H9 (cell line): ENCODE measurements around the gene ALX4. TPM values are rescaled to one million over a fixed set of nuclear protein-coding genes. Genes with fewer than 3 reads are reported as not detected.

ENCODE experiments used
- DNase-seq: peaks from one replicate; pipeline ENCODE4 v3.0.0-alpha.2; 2017
- H2AFZ ChIP-seq: one replicate; pipeline ENCODE4 v1.6.1; 2013; ENCODE audit warnings: mild to moderate bottlenecking, low read length, control low read depth, moderate library complexity
- H2AK5ac ChIP-seq: 2 replicates; pipeline ENCODE4 v1.6.1; 2013; ENCODE audit warnings: low read length, control low read depth, mixed read lengths; ENCODE audit not compliant: insufficient read length
- H2BK120ac ChIP-seq: one replicate; pipeline ENCODE4 v1.6.1; 2013; ENCODE audit warnings: low read depth, mild to moderate bottlenecking, low read length, control low read depth, inconsistent platforms; ENCODE audit not compliant: poor library complexity, severe bottlenecking
- H2BK12ac ChIP-seq: 2 replicates; pipeline ENCODE4 v1.6.1; 2013; ENCODE audit warnings: low read length, control low read depth, mixed read lengths, low read depth; ENCODE audit not compliant: insufficient read length
- H2BK15ac ChIP-seq: 2 replicates; pipeline ENCODE4 v1.6.1; 2013; ENCODE audit warnings: low read depth, low read length, control low read depth
- H2BK20ac ChIP-seq: one replicate; pipeline ENCODE4 v1.6.1; 2013; ENCODE audit warnings: low read depth, mild to moderate bottlenecking, low read length, control low read depth, inconsistent platforms; ENCODE audit not compliant: poor library complexity, severe bottlenecking
- H2BK5ac ChIP-seq: 2 replicates; pipeline ENCODE4 v1.6.1; 2013; ENCODE audit warnings: low read length, control low read depth, mixed read lengths; ENCODE audit not compliant: insufficient read length
- H3K14ac ChIP-seq: 2 replicates; pipeline ENCODE4 v1.6.1; 2013; ENCODE audit warnings: low read length, control low read depth; ENCODE audit not compliant: insufficient read depth
- H3K18ac ChIP-seq: 2 replicates; pipeline ENCODE4 v1.6.1; 2013; ENCODE audit warnings: low read depth, mild to moderate bottlenecking, mixed read lengths, low read length, control low read depth; ENCODE audit not compliant: insufficient read length
- H3K23ac ChIP-seq: 2 replicates; pipeline ENCODE4 v1.6.1; 2013; ENCODE audit warnings: low read length, control low read depth, mixed read lengths, low read depth; ENCODE audit not compliant: insufficient read length
- H3K23me2 ChIP-seq: 2 replicates; pipeline ENCODE4 v1.6.1; 2013; ENCODE audit warnings: low read depth, mild to moderate bottlenecking, mixed read lengths, low read length, control low read depth; ENCODE audit not compliant: insufficient read length, poor library complexity, severe bottlenecking
- H3K27ac ChIP-seq: 2 replicates; pipeline ENCODE4 v1.5.1; 2013; ENCODE audit warnings: low read length, control low read depth, mixed read lengths, low read depth; ENCODE audit not compliant: insufficient read length
- H3K27me3 ChIP-seq: 2 replicates; pipeline ENCODE4 v1.6.1; 2013; ENCODE audit warnings: low read length, control low read depth, inconsistent platforms; ENCODE audit not compliant: insufficient read depth
- H3K4ac ChIP-seq: 2 replicates; pipeline ENCODE4 v1.6.1; 2013; ENCODE audit warnings: low read depth, mild to moderate bottlenecking, control low read depth, inconsistent platforms, low read length, moderate library complexity
- H3K4me1 ChIP-seq: 2 replicates; pipeline ENCODE4 v1.6.1; 2013; ENCODE audit warnings: low read length, control low read depth, inconsistent platforms; ENCODE audit not compliant: insufficient read depth
- H3K4me2 ChIP-seq: 2 replicates; pipeline ENCODE4 v1.6.1; 2013; ENCODE audit warnings: low read length, control low read depth, mixed read lengths; ENCODE audit not compliant: insufficient read length, insufficient read depth
- H3K56ac ChIP-seq: 2 replicates; pipeline ENCODE4 v1.6.1; 2013; ENCODE audit warnings: low read depth, mild to moderate bottlenecking, mixed read lengths, low read length, control low read depth; ENCODE audit not compliant: insufficient read length
- H3K79me1 ChIP-seq: 2 replicates; pipeline ENCODE4 v1.6.1; 2013; ENCODE audit warnings: low read depth, mild to moderate bottlenecking, moderate library complexity, low read length, control low read depth, inconsistent platforms; ENCODE audit not compliant: insufficient read depth, poor library complexity, severe bottlenecking
- H3K79me2 ChIP-seq: 2 replicates; pipeline ENCODE4 v1.6.1; 2013; ENCODE audit warnings: low read length, control low read depth, inconsistent platforms; ENCODE audit not compliant: insufficient read depth
- H3K9ac ChIP-seq: 2 replicates; pipeline ENCODE4 v1.6.1; 2013; ENCODE audit warnings: low read length, control low read depth, mixed read lengths; ENCODE audit not compliant: insufficient read length; ENCODE audit errors: extremely low read depth
- H3K9me3 ChIP-seq: one replicate; pipeline ENCODE4 v1.6.1; 2013; ENCODE audit warnings: low read depth, low read length, inconsistent platforms; ENCODE audit not compliant: control insufficient read depth
- H3T11ph ChIP-seq: one replicate; pipeline ENCODE4 v1.6.1; 2013; ENCODE audit warnings: mild to moderate bottlenecking, low read length, control low read depth, inconsistent platforms
- H4K20me1 ChIP-seq: one replicate; pipeline ENCODE4 v1.6.1; 2013; ENCODE audit not compliant: control insufficient read depth, insufficient read length, insufficient read depth
- H4K5ac ChIP-seq: 2 replicates; pipeline ENCODE4 v1.6.1; 2013; ENCODE audit warnings: low read depth, mild to moderate bottlenecking, mixed read lengths, low read length, control low read depth; ENCODE audit not compliant: insufficient read length
- H4K8ac ChIP-seq: replicated peaks from 2 replicates; pipeline ENCODE4 v1.6.1; 2013; ENCODE audit warnings: low read length, control low read depth, mixed read lengths, low read depth; ENCODE audit not compliant: insufficient read length
- H4K91ac ChIP-seq: 2 replicates; pipeline ENCODE4 v1.6.1; 2013; ENCODE audit warnings: low read depth, mild to moderate bottlenecking, moderate library complexity, mixed read lengths, low read length, control low read depth; ENCODE audit not compliant: insufficient read length
- H3K27ac Mint-ChIP-seq, 3 experiments: 2 replicates in 2 of 3; 3 replicates in 1 of 3; pipeline ENCODE4 v1.8.0; 2020 to 2021; ENCODE audit warnings: mixed read lengths in 3 of 3, mild to moderate bottlenecking in 1 of 3, moderate library complexity in 1 of 3
- H3K27me3 Mint-ChIP-seq: 2 replicates; pipeline ENCODE4 v1.8.0; 2021; ENCODE audit warnings: low read depth, mild to moderate bottlenecking, moderate library complexity, mixed read lengths
- H3K36me3 Mint-ChIP-seq, 3 experiments: 2 replicates in 2 of 3; 3 replicates in 1 of 3; pipeline ENCODE4 v1.8.0; 2020 to 2021; ENCODE audit warnings: low read depth in 3 of 3, mixed read lengths in 3 of 3; ENCODE audit not compliant: insufficient read depth in 1 of 3
- H3K4me1 Mint-ChIP-seq, 2 experiments: 2 replicates each; pipeline ENCODE4 v1.8.0; 2020; ENCODE audit warnings: mixed read lengths in 2 of 2
- H3K4me3 Mint-ChIP-seq, 2 experiments: 2 replicates in 1 of 2; 3 replicates in 1 of 2; pipeline ENCODE4 v1.8.0; 2020 to 2021; ENCODE audit warnings: mild to moderate bottlenecking in 2 of 2, mixed read lengths in 2 of 2, moderate library complexity in 1 of 2
- H3K9me3 Mint-ChIP-seq, 2 experiments: 2 replicates in 1 of 2; 3 replicates in 1 of 2; pipeline ENCODE4 v1.8.0; 2020; ENCODE audit warnings: mild to moderate bottlenecking in 2 of 2, mixed read lengths in 2 of 2, moderate library complexity in 1 of 2
- CTCF ChIP-seq: fragments of 200-600 bp; sonication (generic); conservative IDR thresholded peaks from 3 replicates; pipeline ENCODE4 v1.8.0; 2021; ENCODE audit warnings: antibody characterized with exemption, mild to moderate bottlenecking
- WGBS: extraction: QIAGEN DNeasy Blood & Tissue Kit; methylation state at CpG from one replicate; pipeline ENCODE4 v1.1.7; 2013; ENCODE audit warnings: missing lambda C conversion rate, low lambda C conversion rate, mixed read lengths; ENCODE audit not compliant: insufficient read length; ENCODE audit errors: extremely low coverage; 5-methylcytosine and 5-hydroxymethylcytosine counted together
- total RNA-seq: library from RNA; stranded (reverse); gene quantifications from 2 replicates; pipeline ENCODE4 v1.2.1, GENCODE V29; 2021

The ALX4 gene
- total RNA-seq, 1 experiment from 2014 or later, result not detected

GRCh38 chr11:44256673-44257291 is 53.2 kb downstream of the ALX4 start:
- Mint-ChIP-seq H3K27me3 (no peaks in the 10 kb centered on the region), H3K4me3 (no peak overlapping the region), H3K27ac (no peak overlapping the region), H3K36me3 (peaks cover 16 to 20% (median 17%) of the 10 kb centered on the region in 3 experiments), H3K9me3 (peaks cover 19% of the 10 kb centered on the region in 2 experiments), H3K4me1 (no peaks in the 10 kb centered on the region; a peak in 1 of 4 replicates)
- H2BK5ac ChIP-seq, result no peak overlapping the region
- no peak overlapping the region for H2BK20ac ChIP-seq
- H3K27ac ChIP-seq, result no peak overlapping the region
- H4K91ac ChIP-seq, result no peak overlapping the region
- H4K20me1 ChIP-seq, result no peaks in the 10 kb centered on the region
- H4K5ac ChIP-seq, result no peak overlapping the region
- H3K4me2 ChIP-seq, result no peak overlapping the region
- H2AFZ ChIP-seq, result no peak overlapping the region
- H2BK120ac ChIP-seq, result no peak overlapping the region
- no peak for TF ChIP-seq CTCF
- no peak overlapping the region for H3K9ac ChIP-seq
- no peaks in the 10 kb centered on the region for H3K79me1 ChIP-seq
- no peaks in the 10 kb centered on the region for H3K23me2 ChIP-seq
- no peak overlapping the region for H3K18ac ChIP-seq
- H3K56ac ChIP-seq, result no peak overlapping the region
- no peak overlapping the region for H2BK12ac ChIP-seq
- H3K27me3 ChIP-seq, result no peaks in the 10 kb centered on the region
- H3K9me3 ChIP-seq, result no peaks in the 10 kb centered on the region
- no peak overlapping the region for H3K23ac ChIP-seq
- DNase-seq, result no peak
- H2BK15ac ChIP-seq, result no peak overlapping the region
- no peak overlapping the region for H3K4ac ChIP-seq
- H3K14ac ChIP-seq, result no peak overlapping the region
- no peak overlapping the region for H3T11ph ChIP-seq
- H4K8ac ChIP-seq, result no peak overlapping the region
- no peaks in the 10 kb centered on the region for H3K4me1 ChIP-seq
- no peak overlapping the region for H2AK5ac ChIP-seq
- H3K79me2 ChIP-seq, result no peaks in the 10 kb centered on the region
- no CpG with 5 or more reads among the region's 4 CpGs for WGBS
